GM21737 (cell line): ENCODE measurements around the gene SMIM38.

Experiments
- ATAC-seq: cut with Tn5 transposase; IDR thresholded peaks from one replicate; pipeline ENCODE4 v1.9.1; 2021; ENCODE audit warnings: mild to moderate bottlenecking, moderate library complexity; ENCODE audit not compliant: unreplicated experiment

SMIM38 gene

GRCh38 chr11:69201066-69201365 lies 45.3 kb downstream of the SMIM38 start:
- no peak for ATAC-seq

GRCh38 chr11:69201764-69202370 lies 46.1 kb downstream of the SMIM38 start:
- ATAC-seq: no peak

DNA sequence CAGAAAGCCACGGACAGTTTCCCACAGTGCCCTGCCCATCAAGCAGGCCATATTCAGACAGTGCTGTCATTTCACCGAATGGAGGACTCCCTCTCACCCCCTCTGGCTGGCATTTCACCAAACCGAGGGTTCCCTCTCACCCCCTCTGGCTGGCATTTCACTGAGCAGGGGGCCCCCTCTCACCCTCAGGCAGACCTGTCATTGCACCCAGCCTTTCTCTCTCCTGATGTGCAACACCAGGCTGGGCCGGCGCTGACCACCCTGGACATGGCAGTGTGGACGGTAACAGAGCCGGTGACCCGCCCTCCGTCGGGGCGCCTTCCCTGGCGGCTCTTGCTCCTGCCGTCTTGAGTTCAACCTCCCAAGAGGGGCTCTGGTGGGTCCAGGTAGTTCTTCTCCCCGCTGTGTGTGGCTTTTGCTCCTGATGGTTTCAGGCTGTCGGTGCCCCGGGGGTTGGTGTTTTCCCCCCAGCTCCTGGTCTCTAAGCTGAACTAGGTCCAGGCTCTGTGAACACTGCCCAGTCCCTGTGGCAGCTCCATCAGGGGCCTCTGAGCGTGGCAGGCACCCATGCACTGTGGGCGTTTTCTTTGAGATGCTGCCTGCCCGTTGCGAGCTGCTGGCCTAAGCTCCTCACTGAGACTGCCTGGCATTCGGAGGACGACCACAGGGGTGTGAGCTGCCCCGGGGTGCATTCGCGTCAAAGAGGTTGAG lies 46.9 kb downstream of the SMIM38 start:
- ATAC-seq: no peak

DNA sequence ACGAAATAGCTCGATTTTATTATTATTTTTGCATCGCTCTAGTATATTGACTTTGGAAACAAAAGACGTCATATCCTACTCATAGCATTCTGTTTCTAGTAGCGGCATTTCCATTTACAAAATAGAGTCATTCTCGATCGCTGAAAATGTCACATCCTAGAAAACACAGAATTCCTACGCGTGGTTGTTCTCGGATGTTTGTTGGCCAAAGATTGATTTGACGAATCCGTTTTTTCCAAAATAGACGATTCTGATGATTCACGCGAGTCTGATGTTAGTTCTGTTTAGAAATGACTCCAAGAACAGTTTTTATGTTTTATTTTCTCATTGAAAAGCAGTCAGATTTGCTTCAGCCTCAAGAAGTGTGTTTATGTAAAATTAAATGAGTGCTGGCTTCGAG lies 47.6 kb downstream of the SMIM38 start:
- ATAC-seq: no peak

- no peak for ATAC-seq
Observed at GRCh38 chr11:69203901-69204245, 48.1 kb downstream of the SMIM38 start.

GRCh38 chr11:69204246-69204940 lies 48.7 kb downstream of the SMIM38 start:
- no peak for ATAC-seq

GRCh38 chr11:69204941-69205742 lies 49.4 kb downstream of the SMIM38 start:
- ATAC-seq: no peak
